GM12801 (cell line): ENCODE results near the gene MAP3K13.

Experiments
- CTCF ChIP-seq: IDR thresholded peaks from one replicate; pipeline ENCODE4 v1.5.1; 2011; ENCODE audit warnings: control low read depth; ENCODE audit not compliant: insufficient read length; ENCODE audit errors: extremely low read depth

Gene MAP3K13, protein sequence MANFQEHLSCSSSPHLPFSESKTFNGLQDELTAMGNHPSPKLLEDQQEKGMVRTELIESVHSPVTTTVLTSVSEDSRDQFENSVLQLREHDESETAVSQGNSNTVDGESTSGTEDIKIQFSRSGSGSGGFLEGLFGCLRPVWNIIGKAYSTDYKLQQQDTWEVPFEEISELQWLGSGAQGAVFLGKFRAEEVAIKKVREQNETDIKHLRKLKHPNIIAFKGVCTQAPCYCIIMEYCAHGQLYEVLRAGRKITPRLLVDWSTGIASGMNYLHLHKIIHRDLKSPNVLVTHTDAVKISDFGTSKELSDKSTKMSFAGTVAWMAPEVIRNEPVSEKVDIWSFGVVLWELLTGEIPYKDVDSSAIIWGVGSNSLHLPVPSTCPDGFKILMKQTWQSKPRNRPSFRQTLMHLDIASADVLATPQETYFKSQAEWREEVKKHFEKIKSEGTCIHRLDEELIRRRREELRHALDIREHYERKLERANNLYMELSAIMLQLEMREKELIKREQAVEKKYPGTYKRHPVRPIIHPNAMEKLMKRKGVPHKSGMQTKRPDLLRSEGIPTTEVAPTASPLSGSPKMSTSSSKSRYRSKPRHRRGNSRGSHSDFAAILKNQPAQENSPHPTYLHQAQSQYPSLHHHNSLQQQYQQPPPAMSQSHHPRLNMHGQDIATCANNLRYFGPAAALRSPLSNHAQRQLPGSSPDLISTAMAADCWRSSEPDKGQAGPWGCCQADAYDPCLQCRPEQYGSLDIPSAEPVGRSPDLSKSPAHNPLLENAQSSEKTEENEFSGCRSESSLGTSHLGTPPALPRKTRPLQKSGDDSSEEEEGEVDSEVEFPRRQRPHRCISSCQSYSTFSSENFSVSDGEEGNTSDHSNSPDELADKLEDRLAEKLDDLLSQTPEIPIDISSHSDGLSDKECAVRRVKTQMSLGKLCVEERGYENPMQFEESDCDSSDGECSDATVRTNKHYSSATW

DNA sequence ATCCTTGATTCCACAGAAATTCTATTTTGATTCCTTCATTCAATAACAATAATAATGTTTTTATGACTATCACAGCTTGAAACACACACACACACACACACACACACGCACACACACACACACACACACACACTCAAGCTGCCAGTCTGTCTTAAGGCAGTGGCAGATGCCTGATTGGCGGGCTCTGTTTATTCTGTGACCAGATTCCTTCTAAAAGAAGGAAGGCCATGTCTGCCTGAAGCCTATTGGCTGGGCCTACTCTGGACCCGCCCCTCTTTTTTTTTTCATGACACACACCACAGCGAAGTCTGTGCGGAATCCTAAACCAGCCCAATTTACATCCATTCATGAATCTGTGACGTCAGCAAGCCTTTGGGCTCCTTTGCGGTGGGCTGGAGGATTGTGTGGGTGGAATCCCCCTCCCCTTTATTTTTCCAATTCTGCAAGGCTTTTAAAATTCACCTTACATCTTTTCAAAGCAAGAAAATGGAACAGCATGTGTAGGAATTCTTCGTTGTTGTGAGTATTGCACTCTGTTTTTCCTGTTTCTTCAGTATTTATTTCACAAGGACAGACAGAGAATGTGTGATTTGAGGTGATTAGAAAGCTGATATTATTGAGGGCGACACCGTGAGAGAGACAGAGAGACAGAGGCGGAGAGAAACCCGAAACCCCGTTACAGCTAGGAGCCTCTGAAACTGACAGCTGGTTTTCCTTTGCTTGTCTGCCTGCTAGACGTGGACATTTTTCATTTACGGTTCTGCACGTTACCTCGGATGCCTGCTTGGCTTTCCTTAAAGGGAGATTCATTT is at the start of gene MAP3K13:
Gene MAP3K13 (plus strand): TSS at position 287 of the 812 bp plus-strand sequence. CDS start 65,446 bp downstream, outside the sequence.
- no peak for TF ChIP-seq CTCF

- no peak for TF ChIP-seq CTCF
Measured at GRCh38 chr3:185313693-185314246, 49.2 kb upstream of the MAP3K13 start.

GRCh38 chr3:185316740-185317412 is 46.1 kb upstream of the MAP3K13 start:
- TF ChIP-seq CTCF, result no peak

DNA sequence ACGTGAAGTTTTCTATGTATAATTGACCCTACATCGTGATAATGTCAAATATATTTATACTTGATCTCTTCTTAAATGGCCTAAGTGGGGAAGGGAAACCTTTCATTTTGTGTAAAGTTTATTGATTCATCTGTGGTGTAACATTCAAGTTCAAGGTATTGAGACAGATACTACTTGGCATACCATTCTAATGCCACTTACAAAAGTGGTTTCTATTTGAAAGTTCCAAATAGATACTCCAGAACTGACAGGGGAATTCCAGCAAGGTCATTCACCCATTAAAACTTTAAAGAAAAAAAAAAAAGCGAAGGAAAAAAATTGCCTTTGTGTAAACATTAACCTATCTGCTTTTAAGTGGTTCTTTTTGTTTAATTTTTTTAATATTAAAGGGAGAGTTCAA is 45.3 kb upstream of the MAP3K13 start:
- TF ChIP-seq CTCF, result no peak

GRCh38 chr3:185318141-185318540 is 44.8 kb upstream of the MAP3K13 start:
- no peak for TF ChIP-seq CTCF

- no peak for TF ChIP-seq CTCF
Measured at GRCh38 chr3:185319801-185320200, 43.1 kb upstream of the MAP3K13 start.
